Endothelial cell (in vitro differentiated cells): ENCODE data around the gene HHIPL1. TPM values are rescaled to one million over a fixed set of nuclear protein-coding genes. Genes with fewer than 3 reads are reported as not detected.
A peak's percentile ranks its signal among the peaks of the same experiment; 100 is the strongest.

Source experiments
- DNase-seq: peaks from one replicate; pipeline ENCODE4 v3.0.0; 2021; ENCODE audit warnings: low spot score
- H3K27ac Mint-ChIP-seq: one replicate; pipeline ENCODE4 v1.8.0; 2021; ENCODE audit warnings: mixed read lengths, inconsistent platforms; ENCODE audit not compliant: unreplicated experiment
- H3K27me3 Mint-ChIP-seq: one replicate; pipeline ENCODE4 v1.8.0; 2021; ENCODE audit warnings: mild to moderate bottlenecking, moderate library complexity, mixed read lengths, inconsistent platforms; ENCODE audit not compliant: unreplicated experiment
- H3K36me3 Mint-ChIP-seq: one replicate; pipeline ENCODE4 v1.8.0; 2021; ENCODE audit warnings: mild to moderate bottlenecking, low read depth, mixed read lengths, inconsistent platforms; ENCODE audit not compliant: unreplicated experiment
- H3K4me1 Mint-ChIP-seq: one replicate; pipeline ENCODE4 v1.8.0; 2021; ENCODE audit warnings: mild to moderate bottlenecking, mixed read lengths, inconsistent platforms; ENCODE audit not compliant: unreplicated experiment
- H3K4me3 Mint-ChIP-seq: one replicate; pipeline ENCODE4 v1.8.0; 2021; ENCODE audit warnings: mild to moderate bottlenecking, mixed read lengths, inconsistent platforms; ENCODE audit not compliant: unreplicated experiment
- H3K9me3 Mint-ChIP-seq: one replicate; pipeline ENCODE4 v1.8.0; 2021; ENCODE audit warnings: mixed read lengths, inconsistent platforms; ENCODE audit not compliant: unreplicated experiment
- CTCF ChIP-seq: fragments of 200-600 bp; sonication (generic); IDR thresholded peaks from one replicate; pipeline ENCODE4 v1.5.0; 2021; ENCODE audit warnings: antibody characterized with exemption; ENCODE audit not compliant: unreplicated experiment
- total RNA-seq: library from RNA; stranded (reverse); fragmentation: NEBNext Ultra II Directional; extraction: Animal tissue kit (Norgen Biotek cat#: 25700); gene quantifications from one replicate; pipeline ENCODE4 v1.2.1, GENCODE V29; 2021; ENCODE audit not compliant: unreplicated experiment

HHIPL1 gene
- total RNA-seq, 1 donor from 2014 or later, result 15.1 TPM

GRCh38 chr14:99671235-99672224, 26.6 kb downstream of the HHIPL1 start:
- Mint-ChIP-seq H3K4me3 (no peak overlapping the region), H3K36me3 (peaks cover 10% of the 10 kb centered on the region), H3K27me3 (peaks cover 6% of the 10 kb centered on the region), H3K9me3 (no peaks in the 10 kb centered on the region), H3K4me1 (peaks cover 33% of the 10 kb centered on the region), H3K27ac (peak overlapping the region; percentile 81)
- DNase-seq, result no peak
- no peak for TF ChIP-seq CTCF

- Mint-ChIP-seq H3K4me1 (peaks cover 31% of the 10 kb centered on the region), H3K27me3 (peaks cover 7% of the 10 kb centered on the region), H3K36me3 (peaks cover 10% of the 10 kb centered on the region), H3K9me3 (no peaks in the 10 kb centered on the region), H3K27ac (peak overlapping the region; percentile 76), H3K4me3 (no peak overlapping the region)
- no peak for TF ChIP-seq CTCF
- no peak for DNase-seq
Observed at GRCh38 chr14:99672506-99673304, 27.8 kb downstream of the HHIPL1 start.

GRCh38 chr14:99673305-99674063, 28.6 kb downstream of the HHIPL1 start:
- TF ChIP-seq CTCF, result no peak
- DNase-seq, result no peak
- Mint-ChIP-seq H3K4me1 (peaks cover 31% of the 10 kb centered on the region), H3K36me3 (peaks cover 13% of the 10 kb centered on the region), H3K27ac (no peak overlapping the region), H3K9me3 (no peaks in the 10 kb centered on the region), H3K4me3 (no peak overlapping the region), H3K27me3 (peaks cover 7% of the 10 kb centered on the region)

- H3K4me1 Mint-ChIP-seq, result peaks cover 31% of the 10 kb centered on the region
- no peaks in the 10 kb centered on the region for H3K9me3 Mint-ChIP-seq
- DNase-seq, result no peak
- no peak for TF ChIP-seq CTCF
- no peak overlapping the region for H3K27ac Mint-ChIP-seq
- peaks cover 11% of the 10 kb centered on the region for H3K36me3 Mint-ChIP-seq
- H3K27me3 Mint-ChIP-seq, result peaks cover 7% of the 10 kb centered on the region
- H3K4me3 Mint-ChIP-seq, result no peak overlapping the region
Observed at GRCh38 chr14:99674064-99674650, 29.2 kb downstream of the HHIPL1 start.
